LNCAP (cell line): ENCODE results near the gene ADIG.

Source experiments
- CTCF ChIP-seq: fragments of 450-650 bp; IDR thresholded peaks from 2 replicates; pipeline ENCODE4 v1.5.1; 2017; ENCODE audit warnings: mild to moderate bottlenecking

Gene ADIG

DNA sequence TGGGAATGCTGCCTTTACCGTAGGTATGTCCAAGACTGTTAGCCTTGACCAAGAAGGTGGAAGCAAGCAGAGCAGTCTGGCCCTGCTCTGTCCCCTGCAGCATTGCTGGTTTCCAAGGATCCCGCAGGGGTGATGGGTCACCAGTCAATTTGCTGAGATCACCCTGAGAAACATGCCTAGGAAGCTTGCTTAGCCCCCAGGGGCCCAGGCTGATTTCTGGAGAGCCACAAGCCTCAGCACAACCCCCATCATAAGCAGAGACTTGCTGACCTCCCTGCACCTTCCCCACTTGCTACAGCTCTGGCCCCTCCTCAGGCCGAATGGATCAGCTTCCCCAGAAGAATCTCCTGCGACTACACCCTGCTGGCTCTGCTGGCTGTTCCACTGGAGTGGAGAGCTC is 42.1 kb downstream of the ADIG start:
- no peak for TF ChIP-seq CTCF

- no peak for TF ChIP-seq CTCF
These were observed 43.1 kb downstream of the ADIG start for GRCh38 chr20:38624084-38624483.

- TF ChIP-seq CTCF: no peak
These were observed 44.9 kb downstream of the ADIG start for GRCh38 chr20:38625896-38626295.

DNA sequence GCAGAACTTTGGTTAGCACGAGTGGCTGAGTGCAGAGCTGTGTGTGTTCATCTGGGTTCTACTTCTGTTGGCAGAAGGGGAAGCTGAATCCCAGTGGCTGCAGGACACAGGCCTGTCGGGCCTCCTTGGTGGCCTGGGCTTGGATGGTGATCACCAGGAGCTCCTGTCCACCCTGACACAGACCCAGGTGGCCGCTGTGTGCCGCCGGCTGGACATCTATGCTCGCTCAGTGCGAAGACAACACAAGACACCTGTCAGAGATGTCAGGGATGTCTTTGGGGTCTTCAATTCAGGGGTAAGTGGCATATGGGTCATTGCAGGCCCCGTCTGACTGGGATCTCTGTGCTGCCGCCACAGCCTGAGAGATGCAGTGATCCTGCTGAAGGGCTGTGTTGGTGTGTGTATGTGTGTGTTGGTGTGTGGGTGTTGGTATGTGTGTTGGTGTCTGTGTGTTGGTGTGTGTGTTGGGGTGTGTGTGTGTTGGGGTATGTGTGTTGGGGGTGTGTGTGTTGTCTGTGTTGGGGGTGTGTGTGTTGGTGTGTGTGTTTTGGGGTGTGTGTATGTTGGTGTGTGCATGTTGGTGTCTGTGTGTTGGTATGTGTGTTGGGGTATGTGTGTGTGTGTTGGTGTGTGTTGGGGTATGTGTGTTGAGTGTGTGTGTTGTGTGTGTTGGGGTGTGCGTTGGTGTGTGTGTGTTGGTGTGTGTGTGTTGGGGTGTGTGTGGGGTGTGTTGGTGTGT is 46.1 kb downstream of the ADIG start:
- TF ChIP-seq CTCF: no peak

DNA sequence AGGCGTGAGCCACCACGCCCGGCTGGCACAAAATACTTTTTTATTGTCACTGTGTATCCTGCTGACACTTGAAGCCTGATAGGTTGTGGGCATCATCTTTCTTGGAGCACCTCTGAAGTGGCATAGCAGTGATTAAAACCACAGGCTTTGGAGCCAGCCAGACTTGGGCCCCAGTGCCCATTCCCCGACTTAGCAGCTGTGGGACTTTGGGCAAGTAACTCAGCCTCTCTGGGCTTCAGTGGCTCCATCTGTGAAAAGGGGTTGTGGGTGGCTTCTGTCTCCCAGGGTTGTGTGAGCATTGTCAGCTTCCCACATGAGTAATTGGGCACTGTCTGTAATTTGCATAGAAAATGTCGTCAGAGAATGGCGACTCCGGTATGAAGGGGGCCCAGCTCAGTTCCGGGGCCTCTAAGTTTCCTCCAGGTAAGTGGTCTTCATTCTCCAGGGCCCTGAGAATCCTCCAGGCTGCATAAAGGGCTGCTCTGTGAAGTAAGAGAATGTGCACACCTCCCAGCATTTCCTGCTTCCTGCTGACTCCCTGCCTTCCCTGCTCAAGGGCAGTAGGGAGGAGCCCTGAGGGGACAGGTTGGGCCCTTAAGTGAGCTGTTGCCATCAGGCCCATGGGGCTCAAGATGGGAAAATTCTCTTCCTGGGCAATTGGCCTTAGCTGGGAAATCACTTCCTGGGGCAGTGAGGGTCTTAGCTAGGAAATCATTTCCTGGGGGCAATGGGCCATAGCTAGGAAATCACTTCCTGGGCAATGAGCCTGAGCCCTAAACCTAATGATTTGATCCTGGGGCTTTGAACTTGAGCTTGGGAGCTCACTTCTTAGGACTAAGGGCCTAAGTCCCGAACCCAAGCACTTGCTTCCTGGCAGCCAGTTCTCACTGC is 47.8 kb downstream of the ADIG start:
- no peak for TF ChIP-seq CTCF

- no peak for TF ChIP-seq CTCF
These were observed 49.0 kb downstream of the ADIG start for GRCh38 chr20:38629979-38630378.

GRCh38 chr20:38630727-38631126 is 49.7 kb downstream of the ADIG start:
- no peak for TF ChIP-seq CTCF
